ENCODE measurements around the gene NAALADL2. TPM values are rescaled to one million over a fixed set of nuclear protein-coding genes. Genes with fewer than 3 reads are reported as not detected.

The NAALADL2 gene
- total and polyA plus RNA-seq, 4 donors = 0.28 to 4.6 (median 3.1) TPM

- Histone ChIP-seq H3K27ac (ENCODE audit: low read depth in 1 of 2, low read length in 2 of 2) (no peak overlapping the region), H3K4me1 (ENCODE audit: control insufficient read depth in 4 of 4, insufficient read depth in 4 of 4, low read length in 3 of 4) (peaks cover 0 to 8% (median 0%) of the 10 kb centered on the region in 4 donors), H3K36me3 (ENCODE audit: control insufficient read depth in 4 of 4, insufficient read depth in 3 of 4, low read depth in 1 of 4, low read length in 3 of 4) (no peaks in the 10 kb centered on the region), H3K4me3 (ENCODE audit: low read depth in 1 of 3, low read length in 3 of 3) (no peak overlapping the region), H3K27me3 (ENCODE audit: control insufficient read depth in 4 of 4, insufficient read depth in 4 of 4, low read length in 3 of 4) (no peaks in the 10 kb centered on the region), H3K9me3 (ENCODE audit: control insufficient read depth in 4 of 4, low read length in 3 of 4) (no peaks in the 10 kb centered on the region), H3K9ac (ENCODE audit: low read depth in 1 of 2, low read length in 2 of 2) (no peak overlapping the region)
- TF ChIP-seq REST (IDR thresholded peaks at IDR 0.05) = no peak
- no peak for TF ChIP-seq YY1 (IDR thresholded peaks at IDR 0.05)
- no peak for TF ChIP-seq MAX (IDR thresholded peaks at IDR 0.05)
- TF ChIP-seq GABPA (IDR thresholded peaks at IDR 0.05 in 1 of 2, conservative IDR thresholded peaks at IDR 0.05 in 1 of 2) = no peak
- no peak for TF ChIP-seq ZBTB33 (IDR thresholded peaks at IDR 0.05)
- no peak for TF ChIP-seq FOXA1 (IDR thresholded peaks at IDR 0.05)
- no peak for TF ChIP-seq HNF4G (IDR thresholded peaks at IDR 0.05)
- no peak for TF ChIP-seq NR2F2 (IDR thresholded peaks at IDR 0.05)
- TF ChIP-seq EGR1 (IDR thresholded peaks at IDR 0.05; ENCODE audit: low read depth in 2 of 2) = no peak
- no peak for TF ChIP-seq ATF3 (IDR thresholded peaks at IDR 0.05)
- no peak for TF ChIP-seq JUND (IDR thresholded peaks at IDR 0.05)
- TF ChIP-seq RAD21 (IDR thresholded peaks at IDR 0.05) = no peak
- TF ChIP-seq HNF4A (conservative IDR thresholded peaks at IDR 0.05) = no peak
- TF ChIP-seq TAF1 (conservative IDR thresholded peaks at IDR 0.05) = no peak
- TF ChIP-seq RXRA (IDR thresholded peaks at IDR 0.05) = no peak
- no peak for TF ChIP-seq CTCF (IDR thresholded peaks at IDR 0.05; ENCODE audit: low read depth, low read length, missing input control)
- DNase-seq (ENCODE audit: low spot score) = no peak
- 94% methylated on average over 1 of the region's 1 CpG for WGBS
Measured at GRCh38 chr3:175357758-175358157, 498.6 kb downstream of the NAALADL2 start.

- H3K27me3 ChIP-seq (ENCODE audit: control insufficient read depth in 4 of 4, insufficient read depth in 4 of 4, low read length in 3 of 4) = no peaks in the 10 kb centered on the region
- no peak overlapping the region for H3K4me3 ChIP-seq (ENCODE audit: low read depth in 1 of 3, low read length in 3 of 3)
- H3K9ac ChIP-seq (ENCODE audit: low read depth in 1 of 2, low read length in 2 of 2) = no peak overlapping the region
- TF ChIP-seq CTCF (IDR thresholded peaks at IDR 0.05; ENCODE audit: low read depth, low read length, missing input control) (no peak), ZBTB33 (IDR thresholded peaks at IDR 0.05) (no peak), NR2F2 (IDR thresholded peaks at IDR 0.05) (no peak), FOXA1 (IDR thresholded peaks at IDR 0.05) (no peak), SP1 (IDR thresholded peaks at IDR 0.05) (no peak), HNF4A (conservative IDR thresholded peaks at IDR 0.05) (no peak), HNF4G (IDR thresholded peaks at IDR 0.05) (no peak), FOXA2 (IDR thresholded peaks at IDR 0.05) (no peak), ATF3 (IDR thresholded peaks at IDR 0.05) (no peak), RXRA (IDR thresholded peaks at IDR 0.05) (no peak), RAD21 (IDR thresholded peaks at IDR 0.05) (no peak), MAX (IDR thresholded peaks at IDR 0.05) (no peak)
- H3K4me1 ChIP-seq (ENCODE audit: control insufficient read depth in 4 of 4, insufficient read depth in 4 of 4, low read length in 3 of 4) = peaks cover 0 to 8% (median 0%) of the 10 kb centered on the region in 4 donors
- no peak overlapping the region for H3K27ac ChIP-seq (ENCODE audit: low read depth in 1 of 2, low read length in 2 of 2)
- H3K9me3 ChIP-seq (ENCODE audit: control insufficient read depth in 4 of 4, low read length in 3 of 4) = no peaks in the 10 kb centered on the region
- no peak for DNase-seq (ENCODE audit: low spot score)
- H3K36me3 ChIP-seq (ENCODE audit: control insufficient read depth in 4 of 4, insufficient read depth in 3 of 4, low read depth in 1 of 4, low read length in 3 of 4) = no peaks in the 10 kb centered on the region
Measured at GRCh38 chr3:175358935-175359334, 499.8 kb downstream of the NAALADL2 start.

All from liver (tissue), 9 donors.